Loucy (cell line): ENCODE results near the gene PARP12.

Experiments
- H2AFZ ChIP-seq: fragments of 200-600 bp; sonication (generic); 2 replicates; pipeline ENCODE4 v1.6.0; 2016; ENCODE audit warnings: antibody characterized with exemption, mild to moderate bottlenecking, low read length, moderate library complexity
- H3F3A ChIP-seq: fragments of 200-600 bp; 2 replicates; pipeline ENCODE4 v1.6.0; 2016; ENCODE audit warnings: antibody characterized with exemption, low read depth, mild to moderate bottlenecking
- H3K27me3 ChIP-seq: fragments of 200-600 bp; sonication (generic); 2 replicates; pipeline ENCODE4 v1.6.1; 2014; ENCODE audit warnings: low read length, mild to moderate bottlenecking; ENCODE audit not compliant: insufficient read depth, poor library complexity, severe bottlenecking
- H3K36me3 ChIP-seq: fragments of 200-600 bp; sonication (generic); 2 replicates; pipeline ENCODE4 v1.6.1; 2016; ENCODE audit warnings: low read length; ENCODE audit not compliant: insufficient read depth
- H3K4me1 ChIP-seq: fragments of 200-600 bp; sonication (generic); 2 replicates; pipeline ENCODE4 v1.5.1; 2014; ENCODE audit warnings: low read length, mild to moderate bottlenecking; ENCODE audit not compliant: insufficient read depth, poor library complexity, severe bottlenecking
- H3K4me2 ChIP-seq: fragments of 200-600 bp; sonication (generic); 2 replicates; pipeline ENCODE4 v1.6.0; 2014; ENCODE audit warnings: antibody characterized with exemption, low read length, low read depth, mild to moderate bottlenecking; ENCODE audit not compliant: poor library complexity, severe bottlenecking
- H3K4me3 ChIP-seq: fragments of 200-600 bp; sonication (generic); 2 replicates; pipeline ENCODE4 v1.5.1; 2014; ENCODE audit warnings: low read length, mild to moderate bottlenecking, mixed read lengths; ENCODE audit not compliant: poor library complexity, severe bottlenecking
- H3K79me2 ChIP-seq: fragments of 200-600 bp; sonication (generic); 2 replicates; pipeline ENCODE4 v1.6.1; 2014; ENCODE audit warnings: low read length; ENCODE audit not compliant: insufficient read depth
- H3K9ac ChIP-seq: fragments of 200-600 bp; sonication (generic); 2 replicates; pipeline ENCODE4 v1.6.0; 2014; ENCODE audit warnings: mild to moderate bottlenecking, low read depth, low read length, moderate library complexity; ENCODE audit not compliant: poor library complexity, severe bottlenecking
- H3K9me2 ChIP-seq: fragments of 200-600 bp; sonication (generic); replicated peaks from 2 replicates; pipeline ENCODE4 v1.6.1; 2016; ENCODE audit warnings: low read depth, low read length, mixed read lengths
- H3K9me3 ChIP-seq: fragments of 200-600 bp; sonication (generic); 2 replicates; pipeline ENCODE4 v1.6.1; 2014; ENCODE audit warnings: mild to moderate bottlenecking, antibody characterized with exemption, low read length, low read depth; ENCODE audit not compliant: insufficient read depth
- H4K20me1 ChIP-seq: fragments of 200-600 bp; sonication (generic); 2 replicates; pipeline ENCODE4 v1.6.0; 2014; ENCODE audit warnings: antibody characterized with exemption, low read length, mild to moderate bottlenecking; ENCODE audit not compliant: insufficient read depth, poor library complexity, severe bottlenecking
- EZH2phosphoT487 ChIP-seq: fragments of 200-600 bp; IDR thresholded peaks from 2 replicates; pipeline ENCODE4 v1.6.1; 2018; ENCODE audit warnings: antibody characterized with exemption, mild to moderate bottlenecking, moderate library complexity, borderline replicate concordance
- TF ChIP-seq, protein P1 (sequence below): fragments of 200-600 bp; sonication (generic); conservative IDR thresholded peaks from 2 replicates; pipeline ENCODE4 v1.5.1; 2014; ENCODE audit warnings: mild to moderate bottlenecking, antibody characterized with exemption, low read length

PARP12 gene

DNA sequence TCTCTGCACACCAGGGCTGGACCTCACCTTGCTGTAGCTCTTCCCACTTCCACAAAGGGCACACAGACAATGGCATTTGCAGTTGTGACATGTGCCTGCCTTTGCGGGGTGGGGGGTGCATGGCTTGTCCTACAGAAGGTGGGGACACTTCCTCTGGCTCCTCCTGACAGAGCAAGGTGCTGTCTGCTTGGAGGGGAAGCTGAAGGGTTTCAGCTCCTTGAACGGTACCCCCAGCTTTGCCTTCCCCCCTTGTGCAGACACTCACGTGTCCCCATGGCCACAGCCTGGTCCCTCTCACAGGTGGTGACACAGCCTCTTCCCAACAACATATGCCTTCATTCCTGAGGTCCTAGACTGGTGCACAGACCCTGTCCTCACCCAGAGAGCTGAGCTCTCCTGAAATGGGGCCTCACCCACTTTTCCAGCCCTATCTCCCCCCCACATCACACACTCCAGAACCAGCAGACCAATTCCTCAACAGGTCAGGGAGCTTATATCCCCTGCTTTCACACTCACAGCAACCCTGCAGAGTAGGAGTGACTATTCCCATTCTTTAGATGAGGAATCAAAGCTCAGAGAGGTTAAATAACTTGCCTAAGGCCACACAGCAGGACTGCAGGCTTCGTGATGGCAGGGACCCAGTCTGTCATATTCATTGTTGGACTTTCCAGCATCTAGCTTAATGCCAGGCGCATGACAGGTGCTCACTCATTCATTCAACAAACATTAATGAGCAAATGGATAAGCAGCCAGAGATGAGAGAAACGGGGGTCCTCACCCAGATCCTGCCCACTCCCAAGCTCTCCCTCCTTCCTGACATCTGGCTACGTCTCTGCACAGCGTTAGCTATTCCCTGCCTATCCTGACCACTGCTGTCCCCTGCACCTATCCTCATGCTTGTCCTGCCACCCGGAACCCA is 44.4 kb downstream of the PARP12 start:
- H3K79me2 ChIP-seq = no peaks in the 10 kb centered on the region
- no peaks in the 10 kb centered on the region for H3K9me2 ChIP-seq
- no peak overlapping the region for H2AFZ ChIP-seq
- no peak for TF ChIP-seq EZH2phosphoT487
- TF ChIP-seq, protein P1, sequence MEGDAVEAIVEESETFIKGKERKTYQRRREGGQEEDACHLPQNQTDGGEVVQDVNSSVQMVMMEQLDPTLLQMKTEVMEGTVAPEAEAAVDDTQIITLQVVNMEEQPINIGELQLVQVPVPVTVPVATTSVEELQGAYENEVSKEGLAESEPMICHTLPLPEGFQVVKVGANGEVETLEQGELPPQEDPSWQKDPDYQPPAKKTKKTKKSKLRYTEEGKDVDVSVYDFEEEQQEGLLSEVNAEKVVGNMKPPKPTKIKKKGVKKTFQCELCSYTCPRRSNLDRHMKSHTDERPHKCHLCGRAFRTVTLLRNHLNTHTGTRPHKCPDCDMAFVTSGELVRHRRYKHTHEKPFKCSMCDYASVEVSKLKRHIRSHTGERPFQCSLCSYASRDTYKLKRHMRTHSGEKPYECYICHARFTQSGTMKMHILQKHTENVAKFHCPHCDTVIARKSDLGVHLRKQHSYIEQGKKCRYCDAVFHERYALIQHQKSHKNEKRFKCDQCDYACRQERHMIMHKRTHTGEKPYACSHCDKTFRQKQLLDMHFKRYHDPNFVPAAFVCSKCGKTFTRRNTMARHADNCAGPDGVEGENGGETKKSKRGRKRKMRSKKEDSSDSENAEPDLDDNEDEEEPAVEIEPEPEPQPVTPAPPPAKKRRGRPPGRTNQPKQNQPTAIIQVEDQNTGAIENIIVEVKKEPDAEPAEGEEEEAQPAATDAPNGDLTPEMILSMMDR = no peak
- no peak overlapping the region for H3K9ac ChIP-seq
- H3K4me1 ChIP-seq = no peaks in the 10 kb centered on the region
- H3F3A ChIP-seq = no peaks in the 10 kb centered on the region
- peaks cover 2% of the 10 kb centered on the region; the same call in 1 of the 2 replicates for H3K36me3 ChIP-seq
- H3K4me2 ChIP-seq = no peak overlapping the region
- H3K9me3 ChIP-seq = no peaks in the 10 kb centered on the region
- no peaks in the 10 kb centered on the region for H3K27me3 ChIP-seq
- no peak overlapping the region for H3K4me3 ChIP-seq
- no peaks in the 10 kb centered on the region for H4K20me1 ChIP-seq

- Histone ChIP-seq H3K36me3 (no peaks in the 10 kb centered on the region), H3K79me2 (no peaks in the 10 kb centered on the region), H3K9ac (no peak overlapping the region), H3K9me3 (no peaks in the 10 kb centered on the region), H3K4me3 (no peak overlapping the region), H2AFZ (no peak overlapping the region), H3K27me3 (no peaks in the 10 kb centered on the region), H3K4me2 (no peak overlapping the region), H4K20me1 (no peaks in the 10 kb centered on the region), H3K4me1 (no peaks in the 10 kb centered on the region), H3K9me2 (no peaks in the 10 kb centered on the region), H3F3A (no peaks in the 10 kb centered on the region)
- TF ChIP-seq, protein P1 = no peak
- no peak for TF ChIP-seq EZH2phosphoT487
Observed at GRCh38 chr7:140017543-140017942, 45.2 kb downstream of the PARP12 start.

- H2AFZ ChIP-seq = no peak overlapping the region
- H3K4me3 ChIP-seq = no peak overlapping the region
- no peaks in the 10 kb centered on the region for H3K36me3 ChIP-seq
- H3K9me2 ChIP-seq = no peaks in the 10 kb centered on the region
- no peaks in the 10 kb centered on the region for H3K9me3 ChIP-seq
- TF ChIP-seq, protein P1 = no peak
- TF ChIP-seq EZH2phosphoT487 = no peak
- no peaks in the 10 kb centered on the region for H4K20me1 ChIP-seq
- H3K9ac ChIP-seq = no peak overlapping the region
- no peaks in the 10 kb centered on the region for H3K79me2 ChIP-seq
- no peak overlapping the region for H3K4me2 ChIP-seq
- no peaks in the 10 kb centered on the region for H3F3A ChIP-seq
- H3K27me3 ChIP-seq = no peaks in the 10 kb centered on the region
- H3K4me1 ChIP-seq = no peaks in the 10 kb centered on the region
Observed at GRCh38 chr7:140017034-140017433, 45.7 kb downstream of the PARP12 start.
